M059J (cell line): ENCODE data around the gene FANCC. TPM values are rescaled to one million over a fixed set of nuclear protein-coding genes. Genes with fewer than 3 reads are reported as not detected.

Experiments
- DNase-seq: peaks from one replicate; pipeline ENCODE4 v3.0.0-alpha.2; 2012; ENCODE audit warnings: low read depth
- total RNA-seq: library from RNA; depleted of rRNA; stranded (reverse); fragments of >200 nt; shearing (Covaris generic); gene quantifications from 2 replicates; pipeline ENCODE4 v1.2.3, GENCODE V29; 2014

Gene FANCC
- total RNA-seq, 1 experiment from 2014 or later = 16.5 TPM

GRCh38 chr9:95071925-95072324 lies 245.6 kb downstream of the FANCC start:
- no peak for DNase-seq

DNA sequence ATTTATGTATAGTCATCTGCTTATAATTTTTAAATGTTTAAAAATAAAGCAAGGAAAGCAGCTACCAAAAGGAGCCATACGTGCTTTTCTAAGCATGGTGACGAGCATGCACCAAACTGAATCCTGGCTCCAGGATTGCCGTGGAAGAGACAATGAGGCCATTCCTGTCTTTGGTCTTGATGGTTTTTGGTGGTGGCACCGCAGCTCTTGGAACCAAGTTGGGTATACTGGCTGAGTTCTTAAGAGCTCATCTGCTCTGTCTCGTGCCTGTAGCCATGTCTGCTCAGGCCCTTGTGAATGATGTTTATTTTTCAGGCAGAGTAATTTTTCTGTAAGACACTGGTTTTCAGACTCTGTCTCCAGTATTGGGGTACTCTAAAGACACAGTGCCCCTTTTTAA lies 246.1 kb downstream of the FANCC start:
- no peak for DNase-seq

DNA sequence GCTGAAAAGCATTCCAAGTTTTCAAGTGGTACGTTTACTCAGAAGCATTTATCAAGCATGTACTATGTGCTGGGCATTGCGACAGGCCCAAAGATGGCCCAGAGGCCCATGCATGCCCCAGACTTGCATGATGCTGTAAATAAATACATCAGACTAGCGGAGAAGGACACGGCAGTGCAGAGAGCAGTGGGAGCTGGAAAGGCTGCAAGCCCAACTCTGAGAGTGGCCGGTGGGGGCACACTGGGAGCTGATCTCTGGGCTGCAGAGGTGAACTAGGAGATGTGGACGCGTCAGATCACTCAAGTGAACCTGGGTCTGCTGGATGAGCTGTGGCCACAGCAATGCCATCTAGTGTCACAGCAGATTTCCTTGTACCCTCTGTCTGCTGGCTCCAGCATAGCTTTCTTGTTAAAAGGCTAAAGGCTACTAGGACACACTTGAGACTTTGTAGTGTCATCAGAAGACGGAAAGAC lies 246.9 kb downstream of the FANCC start:
- DNase-seq = no peak

- DNase-seq = no peak
These were observed 249.6 kb downstream of the FANCC start for GRCh38 chr9:95067897-95068296.

GRCh38 chr9:95067057-95067456 lies 250.5 kb downstream of the FANCC start:
- no peak for DNase-seq

DNA sequence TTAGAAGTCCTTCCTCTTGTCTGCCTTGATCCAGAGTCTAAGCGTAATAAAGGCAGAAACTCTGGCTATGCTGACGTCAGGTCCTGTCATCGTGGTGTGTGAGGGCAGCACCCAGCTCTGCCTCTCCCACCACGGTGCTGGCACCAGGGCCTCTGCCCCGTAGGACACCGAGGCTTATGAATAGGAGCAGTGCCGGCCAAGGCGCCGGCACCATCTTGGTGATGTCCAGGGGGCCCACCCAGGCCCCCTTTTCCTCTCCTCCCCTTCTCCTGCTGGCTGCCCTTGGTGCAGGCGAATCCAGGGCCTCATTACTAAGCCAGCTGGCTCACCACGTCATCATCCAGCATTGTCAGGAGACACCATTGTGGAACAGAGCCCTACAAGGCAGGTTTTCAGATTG lies 252.3 kb downstream of the FANCC start:
- no peak for DNase-seq

DNA sequence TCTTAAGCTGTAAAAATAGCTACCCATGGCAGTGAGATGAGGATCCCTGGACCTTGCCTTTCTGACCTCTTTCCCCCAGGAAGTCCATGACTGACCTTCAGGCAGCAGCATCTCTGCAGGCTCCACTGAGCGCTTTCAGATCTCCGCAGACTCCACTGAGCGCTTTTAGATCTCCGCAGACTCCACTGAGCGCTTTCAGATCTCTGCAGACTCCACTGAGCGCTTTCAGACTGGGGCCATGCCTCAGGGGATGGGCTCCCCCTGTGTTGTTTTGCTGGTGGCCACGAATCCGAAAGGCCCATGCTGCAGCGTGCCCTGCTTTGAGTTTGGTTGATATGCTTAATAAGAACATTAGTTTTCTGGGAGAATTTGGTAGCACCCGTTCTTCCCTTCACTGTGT lies 254.2 kb downstream of the FANCC start:
- no peak for DNase-seq

DNA sequence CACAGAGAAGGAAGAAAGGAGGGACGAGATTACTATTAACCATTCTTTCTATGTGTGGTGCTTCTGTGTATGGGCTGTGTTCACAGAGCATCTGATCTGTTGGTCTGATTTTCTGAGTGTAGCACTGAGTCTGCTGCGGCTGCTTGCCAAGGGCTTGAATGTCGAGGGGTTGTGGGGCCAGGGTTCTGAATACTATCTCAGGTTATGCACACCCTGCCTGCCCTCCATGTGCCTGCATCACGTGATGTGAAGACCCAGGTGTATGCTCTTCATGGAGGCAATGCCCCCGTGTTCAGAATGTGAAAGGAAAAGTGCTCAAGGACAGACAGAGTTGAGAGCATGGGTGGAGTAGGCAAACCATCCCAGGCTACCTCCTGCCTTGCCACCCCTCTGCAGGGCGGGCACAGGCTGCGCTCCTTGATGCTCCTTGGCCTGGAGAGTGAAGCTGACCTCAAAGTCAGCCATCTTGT lies 254.9 kb downstream of the FANCC start:
- no peak for DNase-seq

DNA sequence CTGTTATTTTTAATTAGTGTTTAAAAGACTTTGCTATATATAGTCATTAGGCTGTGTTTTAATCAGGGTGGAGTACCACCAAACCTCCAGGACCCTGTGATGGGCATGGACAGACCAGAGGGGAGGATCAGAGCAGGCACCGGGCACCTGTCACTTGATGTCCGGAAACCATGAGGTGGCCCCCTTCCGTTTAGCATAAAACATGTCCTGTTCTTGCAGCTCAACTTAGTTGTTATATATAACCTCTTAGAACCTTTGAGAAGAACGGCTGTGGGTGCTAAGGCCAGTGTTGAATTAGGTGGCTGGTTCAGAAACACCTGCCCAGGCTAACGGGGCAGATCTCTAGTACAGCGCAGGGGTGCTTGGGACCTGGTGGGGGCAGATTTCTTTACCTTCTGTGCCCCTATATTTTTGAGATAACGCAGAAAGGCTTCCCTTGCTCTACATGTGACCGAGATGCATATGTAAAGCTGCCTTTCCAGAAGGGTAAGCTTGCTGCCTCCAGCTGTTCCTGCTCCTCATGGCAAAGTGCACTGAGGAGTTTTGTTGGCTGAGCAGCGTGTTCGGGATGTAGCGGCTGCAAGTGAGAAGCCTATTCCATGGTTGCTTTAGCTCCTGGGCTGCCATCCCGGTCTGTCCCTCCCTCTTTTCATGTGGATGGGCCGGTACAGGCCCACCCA lies 255.5 kb downstream of the FANCC start:
- DNase-seq = no peak

- DNase-seq = no peak
These were observed 256.6 kb downstream of the FANCC start for GRCh38 chr9:95060916-95061315.

GRCh38 chr9:95060234-95060633 lies 257.3 kb downstream of the FANCC start:
- DNase-seq = no peak

GRCh38 chr9:95058795-95059386 lies 258.6 kb downstream of the FANCC start:
- peak; percentile 40 for DNase-seq

GRCh38 chr9:95058121-95058785 lies 259.3 kb downstream of the FANCC start:
- DNase-seq = no peak

- DNase-seq = no peak
These were observed 260.4 kb downstream of the FANCC start for GRCh38 chr9:95057101-95057500.

DNA sequence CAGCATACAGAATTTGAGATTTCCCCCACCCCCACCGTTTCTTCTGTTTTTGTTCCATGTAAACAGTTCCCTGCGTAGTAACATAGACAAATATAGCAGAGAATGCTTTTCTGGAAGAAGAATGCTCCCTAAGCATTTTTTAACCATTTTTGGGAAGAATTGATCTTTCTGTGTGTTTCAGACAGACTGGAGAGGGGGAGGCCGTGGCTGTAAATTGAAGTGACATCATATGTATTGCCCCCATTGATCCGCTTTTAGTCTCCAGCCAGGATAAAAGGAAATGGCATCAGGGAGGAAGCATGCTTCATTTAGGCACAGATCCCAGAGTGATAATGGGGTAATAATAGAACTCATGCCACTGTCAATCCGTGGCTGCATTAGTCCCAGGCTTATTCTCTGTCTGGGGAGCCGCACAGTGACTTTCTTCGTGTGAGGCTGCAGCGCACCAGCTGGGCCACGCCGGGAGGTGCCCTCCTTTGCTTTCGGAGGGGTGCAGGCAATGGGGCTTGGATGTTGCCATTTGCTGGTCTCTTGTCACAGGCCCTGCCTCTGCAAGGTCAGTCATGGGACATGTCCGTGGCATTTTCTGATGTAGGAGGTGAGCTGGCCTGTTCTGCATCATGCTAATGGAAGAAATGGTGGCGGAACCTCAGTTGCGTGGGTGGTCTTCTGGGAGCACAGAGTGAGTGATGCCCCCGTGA lies 261.5 kb downstream of the FANCC start:
- DNase-seq = no peak

GRCh38 chr9:95055334-95055850 lies 262.1 kb downstream of the FANCC start:
- DNase-seq = no peak

GRCh38 chr9:95053611-95054570 lies 263.6 kb downstream of the FANCC start:
- no peak for DNase-seq

- no peak for DNase-seq
These were observed 267.7 kb downstream of the FANCC start for GRCh38 chr9:95049761-95050160.
